ENCODE data around the gene SMIM33. TPM values are rescaled to one million over a fixed set of nuclear protein-coding genes. Genes with fewer than 3 reads are reported as not detected.

The SMIM33 gene
- total RNA-seq, 1 experiment from 2014 or later, result not detected

DNA sequence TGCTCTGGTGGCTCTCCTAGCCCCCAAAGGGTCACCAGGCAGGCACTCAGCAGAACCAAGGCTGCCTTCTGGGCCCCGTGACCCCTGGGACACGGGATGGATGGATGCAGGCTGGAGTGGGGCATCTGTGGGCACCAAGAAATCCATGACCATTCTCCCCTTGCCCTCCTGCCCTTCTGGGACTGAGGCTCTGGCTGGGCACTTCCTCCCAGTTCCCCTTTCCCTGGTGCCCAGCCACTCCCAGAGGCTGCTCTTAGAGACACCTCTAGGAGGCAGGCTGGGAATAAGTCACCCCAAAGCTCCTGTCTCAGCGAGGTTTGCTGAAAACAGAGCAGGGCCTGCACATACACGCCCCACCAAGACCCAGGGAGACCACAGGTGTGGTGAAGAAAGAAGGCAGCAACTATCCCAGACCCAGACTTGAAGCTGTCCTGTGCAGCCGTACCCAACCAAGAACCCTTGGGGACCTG lies 10.8 kb downstream of the SMIM33 start:
- Histone ChIP-seq H3K79me1 (ENCODE audit: insufficient read depth, low read depth, low read length, poor library complexity, severe bottlenecking) (no peaks in the 10 kb centered on the region), H3K23ac (ENCODE audit: insufficient read length, low read depth, low read length) (no peak overlapping the region), H3K4me1 (ENCODE audit: insufficient read depth, low read length) (no peaks in the 10 kb centered on the region; the same call in 1 of the 2 replicates), H3T11ph (ENCODE audit: low read length) (no peak overlapping the region), H2BK120ac (ENCODE audit: low read depth, low read length, poor library complexity, severe bottlenecking) (no peak overlapping the region), H2BK15ac (ENCODE audit: low read depth, low read length) (no peak overlapping the region), H3K14ac (ENCODE audit: insufficient read depth, low read length) (no peak overlapping the region), H2AK5ac (ENCODE audit: insufficient read length, low read length) (no peak overlapping the region), H2BK12ac (ENCODE audit: insufficient read length, low read depth, low read length) (no peak overlapping the region), H2AFZ (ENCODE audit: low read length) (no peak overlapping the region), H3K4ac (ENCODE audit: low read depth, low read length) (no peak overlapping the region), H3K56ac (ENCODE audit: insufficient read length, low read depth, low read length) (no peak overlapping the region), H3K79me2 (ENCODE audit: insufficient read depth, low read length) (no peaks in the 10 kb centered on the region), H3K4me2 (ENCODE audit: insufficient read depth, insufficient read length, low read length) (no peak overlapping the region), H4K20me1 (ENCODE audit: control insufficient read depth, insufficient read depth, insufficient read length) (no peaks in the 10 kb centered on the region), H4K5ac (ENCODE audit: insufficient read length, low read depth, low read length) (no peak overlapping the region), H3K27ac (ENCODE audit: insufficient read length, low read depth, low read length) (no peak overlapping the region), H3K18ac (ENCODE audit: insufficient read length, low read depth, low read length) (no peak overlapping the region), H3K9ac (ENCODE audit: extremely low read depth, insufficient read length, low read length) (no peak overlapping the region), H3K23me2 (ENCODE audit: insufficient read length, low read depth, low read length, poor library complexity, severe bottlenecking) (no peaks in the 10 kb centered on the region), H4K8ac (replicated peaks; ENCODE audit: insufficient read length, low read depth, low read length) (no peak overlapping the region), H4K91ac (ENCODE audit: insufficient read length, low read depth, low read length) (no peak overlapping the region), H2BK5ac (ENCODE audit: insufficient read length, low read length) (no peak overlapping the region), H3K27me3 (ENCODE audit: insufficient read depth, low read length) (no peaks in the 10 kb centered on the region), H3K9me3 (ENCODE audit: control insufficient read depth, low read depth, low read length) (no peaks in the 10 kb centered on the region), H2BK20ac (ENCODE audit: low read depth, low read length, poor library complexity, severe bottlenecking) (no peak overlapping the region)
- TF ChIP-seq, protein P1, sequence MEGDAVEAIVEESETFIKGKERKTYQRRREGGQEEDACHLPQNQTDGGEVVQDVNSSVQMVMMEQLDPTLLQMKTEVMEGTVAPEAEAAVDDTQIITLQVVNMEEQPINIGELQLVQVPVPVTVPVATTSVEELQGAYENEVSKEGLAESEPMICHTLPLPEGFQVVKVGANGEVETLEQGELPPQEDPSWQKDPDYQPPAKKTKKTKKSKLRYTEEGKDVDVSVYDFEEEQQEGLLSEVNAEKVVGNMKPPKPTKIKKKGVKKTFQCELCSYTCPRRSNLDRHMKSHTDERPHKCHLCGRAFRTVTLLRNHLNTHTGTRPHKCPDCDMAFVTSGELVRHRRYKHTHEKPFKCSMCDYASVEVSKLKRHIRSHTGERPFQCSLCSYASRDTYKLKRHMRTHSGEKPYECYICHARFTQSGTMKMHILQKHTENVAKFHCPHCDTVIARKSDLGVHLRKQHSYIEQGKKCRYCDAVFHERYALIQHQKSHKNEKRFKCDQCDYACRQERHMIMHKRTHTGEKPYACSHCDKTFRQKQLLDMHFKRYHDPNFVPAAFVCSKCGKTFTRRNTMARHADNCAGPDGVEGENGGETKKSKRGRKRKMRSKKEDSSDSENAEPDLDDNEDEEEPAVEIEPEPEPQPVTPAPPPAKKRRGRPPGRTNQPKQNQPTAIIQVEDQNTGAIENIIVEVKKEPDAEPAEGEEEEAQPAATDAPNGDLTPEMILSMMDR (conservative IDR thresholded peaks at IDR 0.05), result peak; percentile 28; the same call in 2 of the 3 replicates
- Mint-ChIP-seq H3K36me3 (ENCODE audit: insufficient read depth in 1 of 3, low read depth in 3 of 3) (no peaks in the 10 kb centered on the region), H3K4me1 (peaks cover 12 to 33% of the 10 kb centered on the region in 2 experiments), H3K9me3 (no peaks in the 10 kb centered on the region), H3K4me3 (no peak overlapping the region), H3K27ac (peak overlapping the region in 1 of 3 experiments; percentile 70; a peak in 2 of 7 replicates), H3K27me3 (ENCODE audit: low read depth) (no peaks in the 10 kb centered on the region)
- no CpG with 5 or more reads among the region's 5 CpGs for WGBS (ENCODE audit: extremely low coverage, insufficient read length, low lambda C conversion rate)
- no peak for DNase-seq
